Sigmoid colon (tissue), 7 donors: ENCODE measurements around the gene GOSR1. TPM values are rescaled to one million over a fixed set of nuclear protein-coding genes. Genes with fewer than 3 reads are reported as not detected.
"Not testable (repeated sequence)": the region's sequence is repeated elsewhere in the genome, so short reads cannot be mapped to it uniquely, and the experiment has no call there.

Experiments
- DNase-seq: peaks from one replicate; pipeline ENCODE4 v3.0.0-alpha.2; 2019
- H3K27ac ChIP-seq, 4 donors: fragments of 200-600 bp; sonication (generic); one replicate each; pipeline ENCODE4 v1.5.1; 2016 to 2019; ENCODE audit warnings: mild to moderate bottlenecking in 1 of 4
- H3K27me3 ChIP-seq, 3 donors: fragments of 200-600 bp; sonication (generic); one replicate each; pipeline ENCODE4 v1.5.1; 2019; ENCODE audit warnings: mild to moderate bottlenecking in 1 of 3
- H3K36me3 ChIP-seq, 4 donors: fragments of 200-600 bp; sonication (generic); one replicate each; pipeline ENCODE4 v1.5.1; 2016 to 2019
- H3K4me1 ChIP-seq, 4 donors: fragments of 200-600 bp; sonication (generic); one replicate each; pipeline ENCODE4 v1.5.1; 2017 to 2019
- H3K4me3 ChIP-seq, 4 donors: fragments of 200-600 bp; sonication (generic); one replicate each; pipeline ENCODE4 v1.5.1; 2017 to 2019; ENCODE audit warnings: mild to moderate bottlenecking in 2 of 4, moderate library complexity in 1 of 4
- H3K9me3 ChIP-seq, 4 donors: fragments of 200-600 bp in 3 of 4; sonication (generic) in 3 of 4; one replicate each; pipeline versions ENCODE4 v1.5.1 to v1.6.1; 2013 to 2019
- EP300 ChIP-seq, 4 donors: sonication (generic); formaldehyde crosslinking; IDR thresholded peaks; one replicate each; pipeline ENCODE4 v1.6.1; 2017; ENCODE audit warnings: antibody characterized with exemption in 4 of 4
- POLR2A ChIP-seq, 2 donors: fragments of 450-650 bp; IDR thresholded peaks; one replicate each; pipeline ENCODE4 v1.6.1; 2016; ENCODE audit warnings: antibody characterized with exemption in 2 of 2, mild to moderate bottlenecking in 2 of 2, moderate library complexity in 2 of 2
- POLR2AphosphoS5 ChIP-seq, 4 donors: sonication (generic); formaldehyde crosslinking; IDR thresholded peaks; one replicate each; pipeline ENCODE4 v1.6.1; 2017; ENCODE audit warnings: antibody characterized with exemption in 4 of 4
- WGBS, 2 donors: extraction: QIAGEN DNeasy Blood & Tissue Kit; methylation state at CpG; one replicate each; pipeline ENCODE4 v1.1.7; 2013; 5-methylcytosine and 5-hydroxymethylcytosine counted together
- intact Hi-C: fragments of 100-400 bp; cut with DNase I; formaldehyde crosslinking; loops from one replicate; pipeline ENCODE4 v1.15.1; 2023
- polyA plus RNA-seq, 3 donors: library from polyadenylated mRNA; stranded (reverse); fragments of 200-250 nt; gene quantifications; one replicate each; pipeline ENCODE4 v1.2.3, GENCODE V29; 2013
- total RNA-seq, 4 donors: library from RNA; depleted of rRNA; stranded (reverse); fragments of >200 nt; gene quantifications; one replicate each; pipeline ENCODE4 v1.1.0, GENCODE V29; 2016
- TF ChIP-seq, protein P1 (sequence below), 4 experiments: fragments of 450-650 bp in 3 of 4; fragments of 200-600 bp in 1 of 4; IDR thresholded peaks; one replicate each; pipeline ENCODE4 v1.5.1; 2016 to 2019; ENCODE audit warnings: antibody characterized with exemption in 4 of 4, mild to moderate bottlenecking in 3 of 4, moderate library complexity in 2 of 4
- donor health status: healthy with polysubstance abuse.
- donor health status: Bipolar disorder and iron deficiency.
- donor health status: healthy.

GOSR1 gene
- total and polyA plus RNA-seq, 7 donors, result 11.4 to 51.3 (median 28.2) TPM

DNA sequence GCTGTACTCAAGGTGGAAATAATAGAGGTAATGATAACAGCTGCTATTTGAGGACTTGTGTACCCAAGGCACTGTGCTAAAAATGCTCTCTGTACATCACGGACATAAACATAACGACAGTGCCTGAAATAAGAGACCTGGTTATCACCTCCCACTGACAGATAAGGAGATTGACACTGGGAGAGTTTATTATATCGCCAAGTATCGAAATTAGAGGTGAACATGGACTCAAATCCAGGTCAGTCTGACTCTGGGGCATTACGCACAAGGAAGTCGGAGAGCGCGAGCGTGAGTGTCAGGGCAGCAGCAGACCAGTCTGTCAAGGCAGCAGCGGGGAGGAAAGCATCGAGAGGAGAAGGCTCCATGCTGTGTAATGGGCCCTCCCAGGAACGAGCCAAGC is 57.1 kb downstream of the GOSR1 start:
- H3K27ac ChIP-seq, result no peak overlapping the region
- no peaks in the 10 kb centered on the region for H3K36me3 ChIP-seq
- TF ChIP-seq EP300 (IDR thresholded peaks at IDR 0.05) (no peak), POLR2A (IDR thresholded peaks at IDR 0.05) (no peak), POLR2AphosphoS5 (IDR thresholded peaks at IDR 0.05) (no peak)
- TF ChIP-seq, protein P1, sequence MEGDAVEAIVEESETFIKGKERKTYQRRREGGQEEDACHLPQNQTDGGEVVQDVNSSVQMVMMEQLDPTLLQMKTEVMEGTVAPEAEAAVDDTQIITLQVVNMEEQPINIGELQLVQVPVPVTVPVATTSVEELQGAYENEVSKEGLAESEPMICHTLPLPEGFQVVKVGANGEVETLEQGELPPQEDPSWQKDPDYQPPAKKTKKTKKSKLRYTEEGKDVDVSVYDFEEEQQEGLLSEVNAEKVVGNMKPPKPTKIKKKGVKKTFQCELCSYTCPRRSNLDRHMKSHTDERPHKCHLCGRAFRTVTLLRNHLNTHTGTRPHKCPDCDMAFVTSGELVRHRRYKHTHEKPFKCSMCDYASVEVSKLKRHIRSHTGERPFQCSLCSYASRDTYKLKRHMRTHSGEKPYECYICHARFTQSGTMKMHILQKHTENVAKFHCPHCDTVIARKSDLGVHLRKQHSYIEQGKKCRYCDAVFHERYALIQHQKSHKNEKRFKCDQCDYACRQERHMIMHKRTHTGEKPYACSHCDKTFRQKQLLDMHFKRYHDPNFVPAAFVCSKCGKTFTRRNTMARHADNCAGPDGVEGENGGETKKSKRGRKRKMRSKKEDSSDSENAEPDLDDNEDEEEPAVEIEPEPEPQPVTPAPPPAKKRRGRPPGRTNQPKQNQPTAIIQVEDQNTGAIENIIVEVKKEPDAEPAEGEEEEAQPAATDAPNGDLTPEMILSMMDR (IDR thresholded peaks at IDR 0.05), result no peak
- H3K4me1 ChIP-seq, result no peaks in the 10 kb centered on the region
- H3K4me3 ChIP-seq, result no peak overlapping the region
- H3K9me3 ChIP-seq, result no peaks in the 10 kb centered on the region
- no peaks in the 10 kb centered on the region for H3K27me3 ChIP-seq
- no peak for DNase-seq
- intact Hi-C loops, result no loop called here
- WGBS, 2 donors, result 88 to 93% methylated on average over 12 of the region's 12 CpGs

DNA sequence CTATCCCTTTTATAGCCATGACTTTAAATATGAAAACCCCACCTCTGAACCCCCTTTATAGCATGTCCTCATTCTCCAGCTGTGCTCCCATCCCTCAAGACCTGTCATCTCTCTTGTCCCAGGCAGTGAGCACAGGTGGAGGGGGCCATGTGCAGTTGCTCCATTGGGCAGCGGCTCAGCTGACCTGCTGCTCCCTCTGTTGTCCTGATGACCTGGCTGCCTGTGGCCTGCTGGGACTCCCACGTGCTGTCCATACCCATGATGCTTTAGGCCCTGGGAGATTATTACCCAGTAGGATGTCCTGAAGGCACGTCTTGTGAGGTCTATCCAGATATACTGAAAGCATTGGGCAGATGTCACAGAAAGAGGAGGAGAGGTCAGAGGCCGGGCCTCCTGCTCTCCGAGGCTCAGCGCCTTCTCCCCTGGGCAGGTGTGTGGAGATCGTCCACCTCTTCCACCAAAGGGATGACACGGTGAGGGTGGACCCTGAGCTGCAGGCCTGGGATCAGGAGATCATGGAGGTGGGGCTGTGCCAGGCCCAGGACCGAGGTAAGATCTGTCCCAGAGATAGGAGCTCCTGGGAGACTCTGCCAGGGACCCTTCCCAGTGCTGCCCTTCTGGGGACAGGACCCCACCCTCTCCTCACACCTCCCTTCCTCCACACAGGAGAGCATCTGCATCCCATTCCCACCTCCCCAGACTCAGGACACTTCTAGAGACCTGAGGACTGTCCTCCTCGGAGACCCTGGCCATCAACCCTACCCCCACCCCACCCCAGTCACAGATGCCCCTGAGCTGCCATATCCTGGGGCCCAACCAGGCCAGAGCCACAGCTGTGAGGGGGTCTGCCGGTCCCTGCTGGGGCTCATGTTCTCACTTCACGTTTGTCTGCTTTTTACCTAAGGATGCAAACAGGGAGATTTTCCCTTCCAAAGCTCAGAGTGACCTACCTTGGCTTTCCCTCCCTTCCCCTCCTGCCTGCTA is 58.0 kb downstream of the GOSR1 start:
- H3K27ac ChIP-seq, result no peak overlapping the region
- WGBS, 2 donors, result 87 to 88% methylated on average over 12 of the region's 12 CpGs
- H3K4me1 ChIP-seq, result no peaks in the 10 kb centered on the region
- H3K4me3 ChIP-seq, result no peak overlapping the region
- no peak for DNase-seq
- H3K36me3 ChIP-seq, result no peaks in the 10 kb centered on the region
- TF ChIP-seq EP300 (IDR thresholded peaks at IDR 0.05), result no peak
- TF ChIP-seq POLR2A (IDR thresholded peaks at IDR 0.05), result no peak
- TF ChIP-seq, protein P1 (IDR thresholded peaks at IDR 0.05), result no peak
- TF ChIP-seq POLR2AphosphoS5 (IDR thresholded peaks at IDR 0.05), result no peak
- H3K9me3 ChIP-seq, result no peaks in the 10 kb centered on the region
- no peaks in the 10 kb centered on the region for H3K27me3 ChIP-seq
- intact Hi-C loops, result no loop called here

DNA sequence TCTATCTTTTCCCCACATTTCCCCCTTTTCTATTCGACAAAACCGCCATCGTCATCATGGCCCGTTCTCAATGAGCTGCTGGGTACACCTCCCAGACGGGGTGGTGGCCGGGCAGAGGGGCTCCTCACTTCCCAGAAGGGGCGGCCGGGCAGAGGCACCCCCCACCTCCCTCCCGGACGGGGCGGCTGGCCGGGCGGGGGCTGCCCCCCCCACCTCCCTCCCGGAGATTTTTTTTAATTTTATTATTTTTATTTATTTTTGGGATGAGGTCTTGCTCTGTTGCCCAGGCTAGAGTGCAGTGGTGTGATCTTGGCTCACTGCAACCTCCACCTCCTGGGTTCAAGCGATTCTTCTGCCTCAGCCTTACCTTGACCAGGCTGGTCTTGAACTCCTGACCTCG is 59.6 kb downstream of the GOSR1 start:
- H3K27me3 ChIP-seq, intact Hi-C loops, H3K4me3 ChIP-seq, H3K27ac ChIP-seq, H3K9me3 ChIP-seq, H3K36me3 ChIP-seq, H3K4me1 ChIP-seq, DNase-seq: not testable (repeated sequence)
- WGBS, 2 donors, result 92 to 93% methylated on average over 16 of the region's 16 CpGs

DNA sequence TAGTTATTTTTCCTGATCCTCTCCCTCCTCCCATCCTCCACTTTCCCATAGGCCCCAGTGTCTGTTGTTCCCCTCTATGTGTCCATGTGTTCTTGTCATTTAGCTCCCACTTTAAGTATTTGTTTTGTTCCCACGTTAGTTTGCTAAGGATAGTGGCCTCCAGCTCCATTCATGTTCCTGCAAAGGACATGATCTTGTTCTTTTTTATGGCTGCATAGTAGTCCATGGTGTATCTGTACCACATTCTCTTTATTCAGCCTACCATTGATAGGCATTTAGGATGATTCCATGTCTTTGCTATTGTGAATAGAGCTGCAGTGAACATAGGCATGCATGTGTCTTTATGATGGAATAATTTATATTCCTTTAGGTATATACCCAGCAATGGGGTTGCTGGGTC is 60.5 kb downstream of the GOSR1 start:
- H3K4me3 ChIP-seq, H3K27me3 ChIP-seq, DNase-seq, H3K27ac ChIP-seq, intact Hi-C loops, H3K36me3 ChIP-seq, H3K4me1 ChIP-seq, H3K9me3 ChIP-seq: not testable (repeated sequence)
- 73 to 86% methylated on average over 1 of the region's 1 CpG for WGBS, 2 donors

DNA sequence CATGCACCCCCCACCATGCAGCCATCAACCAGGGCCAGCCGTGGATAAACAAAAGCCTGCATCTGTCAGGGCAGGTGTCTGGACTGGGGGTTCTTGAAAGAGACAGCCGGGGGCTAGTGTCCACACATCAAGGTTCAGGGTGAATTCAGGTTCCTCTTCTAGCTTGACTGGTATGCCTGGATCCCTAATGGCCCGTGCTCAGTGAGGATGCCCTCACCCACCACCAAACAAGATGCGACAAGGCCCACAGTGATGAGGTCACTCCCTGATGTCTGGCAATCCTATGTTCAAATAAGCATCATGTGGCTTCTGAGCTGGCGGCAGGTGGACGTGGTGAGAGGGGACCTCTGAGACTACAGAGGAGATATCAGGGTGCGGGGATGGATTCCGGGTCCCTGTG is 64.6 kb downstream of the GOSR1 start:
- no peak overlapping the region for H3K27ac ChIP-seq
- H3K4me3 ChIP-seq, result no peak overlapping the region
- no peaks in the 10 kb centered on the region for H3K36me3 ChIP-seq
- no peaks in the 10 kb centered on the region for H3K4me1 ChIP-seq
- 93% methylated on average over 8 of the region's 8 CpGs for WGBS, 2 donors
- no peak for DNase-seq
- H3K27me3 ChIP-seq, result no peaks in the 10 kb centered on the region
- TF ChIP-seq POLR2AphosphoS5 (IDR thresholded peaks at IDR 0.05) (no peak), POLR2A (IDR thresholded peaks at IDR 0.05) (no peak), EP300 (IDR thresholded peaks at IDR 0.05) (no peak)
- TF ChIP-seq, protein P1 (IDR thresholded peaks at IDR 0.05), result no peak
- no peaks in the 10 kb centered on the region for H3K9me3 ChIP-seq
- intact Hi-C loops, result no loop called here

DNA sequence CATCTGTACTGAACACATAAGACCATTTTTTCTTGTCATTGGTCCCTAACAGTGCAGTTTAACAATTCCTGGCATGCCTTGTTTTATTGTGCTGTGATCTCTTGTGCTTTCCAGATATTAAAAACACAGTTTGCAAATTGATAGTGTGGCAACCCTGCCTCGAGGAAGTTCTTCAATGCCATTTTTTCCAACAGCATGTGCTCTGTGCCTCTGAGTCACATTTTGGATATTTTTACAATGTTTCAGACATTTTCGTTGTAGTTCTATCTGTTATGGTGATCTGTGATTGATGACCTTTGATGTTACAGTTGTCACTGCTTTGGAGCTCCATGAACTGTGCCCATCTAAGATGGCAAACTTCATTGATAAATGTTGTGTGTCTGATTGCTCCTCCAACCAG is 66.2 kb downstream of the GOSR1 start:
- Histone ChIP-seq H3K9me3 (no peaks in the 10 kb centered on the region), H3K4me3 (no peak overlapping the region), H3K4me1 (no peaks in the 10 kb centered on the region), H3K27ac (no peak overlapping the region), H3K36me3 (no peaks in the 10 kb centered on the region), H3K27me3 (no peaks in the 10 kb centered on the region)
- 57 to 59% methylated on average over 2 of the region's 2 CpGs for WGBS, 2 donors
- TF ChIP-seq EP300 (IDR thresholded peaks at IDR 0.05) (no peak), POLR2AphosphoS5 (IDR thresholded peaks at IDR 0.05) (no peak), POLR2A (IDR thresholded peaks at IDR 0.05) (no peak)
- TF ChIP-seq, protein P1 (IDR thresholded peaks at IDR 0.05), result no peak
- DNase-seq, result no peak
- intact Hi-C loops, result no loop called here
